BE2C (cell line): ENCODE measurements around the gene MAP2K2.
A peak's percentile ranks its signal among the peaks of the same experiment; 100 is the strongest.
"Not testable (repeated sequence)": the region's sequence is repeated elsewhere in the genome, so short reads cannot be mapped to it uniquely, and the experiment has no call there.

Experiments used
- DNase-seq: peaks from one replicate; pipeline ENCODE4 v3.0.0-alpha.2; 2020
- H3K27me3 ChIP-seq: fragments of 250-450 bp; sonication (Bioruptor Pico); 2 replicates; pipeline ENCODE4 v1.5.1; 2020; ENCODE audit warnings: mild to moderate bottlenecking
- H3K36me3 ChIP-seq: fragments of 250-450 bp; sonication (Bioruptor Pico); 2 replicates; pipeline ENCODE4 v1.5.1; 2020; ENCODE audit warnings: mild to moderate bottlenecking
- H3K4me1 ChIP-seq: fragments of 250-450 bp; sonication (Bioruptor Pico); 2 replicates; pipeline ENCODE4 v1.5.1; 2020
- H3K4me3 ChIP-seq: 2 replicates; pipeline ENCODE4 v1.5.1; 2011; ENCODE audit warnings: low read depth, low read length
- H3K9me3 ChIP-seq: fragments of 250-450 bp; sonication (Bioruptor Pico); 2 replicates; pipeline ENCODE4 v1.5.1; 2020
- TF ChIP-seq, protein P1 (sequence below): IDR thresholded peaks from 2 replicates; pipeline ENCODE4 v1.5.1; 2012; ENCODE audit warnings: mild to moderate bottlenecking, low read depth, low read length

MAP2K2 gene

DNA sequence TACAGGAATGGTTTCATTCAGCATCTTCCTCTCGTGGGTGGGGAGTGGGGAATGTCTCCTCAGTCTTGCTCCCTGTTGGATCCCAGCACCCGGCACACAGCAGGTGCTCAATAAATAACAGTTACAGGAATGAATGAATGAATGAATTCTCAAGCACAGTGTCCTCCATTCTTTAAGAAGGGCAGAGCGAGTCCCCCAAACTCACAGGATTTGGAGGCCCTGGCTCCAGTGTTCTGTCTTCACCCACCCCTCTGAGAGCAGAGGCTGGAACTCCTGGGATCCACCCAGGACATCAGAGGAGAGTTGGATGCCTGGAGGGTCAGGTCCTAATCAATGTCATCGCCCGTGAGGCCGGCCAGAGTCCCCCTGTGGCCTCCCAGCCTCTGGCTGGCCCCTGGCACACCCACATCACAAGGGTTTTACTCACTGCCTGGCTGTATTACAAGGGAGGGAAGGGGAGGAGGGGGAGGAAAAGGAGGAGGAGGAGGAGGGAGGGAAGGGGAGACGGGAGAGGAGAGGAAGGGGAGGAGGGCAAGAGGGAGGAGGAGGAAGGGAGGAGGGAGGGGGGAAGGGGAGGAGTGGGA, 20.8 kb upstream of the MAP2K2 start:
- TF ChIP-seq, protein P1, sequence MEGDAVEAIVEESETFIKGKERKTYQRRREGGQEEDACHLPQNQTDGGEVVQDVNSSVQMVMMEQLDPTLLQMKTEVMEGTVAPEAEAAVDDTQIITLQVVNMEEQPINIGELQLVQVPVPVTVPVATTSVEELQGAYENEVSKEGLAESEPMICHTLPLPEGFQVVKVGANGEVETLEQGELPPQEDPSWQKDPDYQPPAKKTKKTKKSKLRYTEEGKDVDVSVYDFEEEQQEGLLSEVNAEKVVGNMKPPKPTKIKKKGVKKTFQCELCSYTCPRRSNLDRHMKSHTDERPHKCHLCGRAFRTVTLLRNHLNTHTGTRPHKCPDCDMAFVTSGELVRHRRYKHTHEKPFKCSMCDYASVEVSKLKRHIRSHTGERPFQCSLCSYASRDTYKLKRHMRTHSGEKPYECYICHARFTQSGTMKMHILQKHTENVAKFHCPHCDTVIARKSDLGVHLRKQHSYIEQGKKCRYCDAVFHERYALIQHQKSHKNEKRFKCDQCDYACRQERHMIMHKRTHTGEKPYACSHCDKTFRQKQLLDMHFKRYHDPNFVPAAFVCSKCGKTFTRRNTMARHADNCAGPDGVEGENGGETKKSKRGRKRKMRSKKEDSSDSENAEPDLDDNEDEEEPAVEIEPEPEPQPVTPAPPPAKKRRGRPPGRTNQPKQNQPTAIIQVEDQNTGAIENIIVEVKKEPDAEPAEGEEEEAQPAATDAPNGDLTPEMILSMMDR = no peak
- Histone ChIP-seq H3K4me1 (no peaks in the 10 kb centered on the region), H3K4me3 (no peak overlapping the region), H3K36me3 (no peaks in the 10 kb centered on the region), H3K27me3 (peaks cover 8% of the 10 kb centered on the region), H3K9me3 (no peaks in the 10 kb centered on the region; the same call in 1 of the 2 replicates)
- no peak for DNase-seq

DNA sequence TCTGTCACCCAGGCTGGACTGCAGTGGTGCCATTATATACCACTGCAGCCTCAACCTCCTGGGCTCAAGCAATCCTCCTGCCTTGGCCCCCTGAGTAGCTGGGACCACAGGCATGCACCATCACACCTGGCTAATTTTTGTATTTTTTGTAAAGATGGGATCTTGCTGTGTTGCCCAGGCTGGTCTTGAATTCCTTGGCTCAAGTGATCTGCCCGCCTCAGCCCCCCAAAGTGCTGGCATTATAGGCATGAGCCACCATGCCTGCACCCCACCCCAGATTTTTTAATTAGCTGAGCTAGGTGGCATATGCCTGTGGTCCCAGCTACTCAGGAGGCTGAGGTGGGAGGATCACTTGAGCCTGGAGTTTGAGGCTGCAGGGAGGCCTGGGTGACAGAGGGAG, 19.0 kb upstream of the MAP2K2 start:
- H3K4me3 ChIP-seq, H3K4me1 ChIP-seq, H3K9me3 ChIP-seq, H3K36me3 ChIP-seq, DNase-seq, H3K27me3 ChIP-seq: not testable (repeated sequence)

- H3K4me1 ChIP-seq = no peaks in the 10 kb centered on the region
- H3K9me3 ChIP-seq = no peaks in the 10 kb centered on the region
- DNase-seq = peak; percentile 66
- no peaks in the 10 kb centered on the region for H3K36me3 ChIP-seq
- TF ChIP-seq, protein P1 = peak; percentile 79
- H3K4me3 ChIP-seq = no peak overlapping the region
- H3K27me3 ChIP-seq = no peaks in the 10 kb centered on the region
These were observed 16.4 kb upstream of the MAP2K2 start for GRCh38 chr19:4140237-4140711.

- Histone ChIP-seq H3K27me3 (no peaks in the 10 kb centered on the region), H3K36me3 (no peaks in the 10 kb centered on the region), H3K4me3 (no peak overlapping the region), H3K4me1 (no peaks in the 10 kb centered on the region), H3K9me3 (no peaks in the 10 kb centered on the region)
- TF ChIP-seq, protein P1 = peak; percentile 87
- DNase-seq = peak; percentile 81
These were observed 15.8 kb upstream of the MAP2K2 start for GRCh38 chr19:4139614-4140236.

DNA sequence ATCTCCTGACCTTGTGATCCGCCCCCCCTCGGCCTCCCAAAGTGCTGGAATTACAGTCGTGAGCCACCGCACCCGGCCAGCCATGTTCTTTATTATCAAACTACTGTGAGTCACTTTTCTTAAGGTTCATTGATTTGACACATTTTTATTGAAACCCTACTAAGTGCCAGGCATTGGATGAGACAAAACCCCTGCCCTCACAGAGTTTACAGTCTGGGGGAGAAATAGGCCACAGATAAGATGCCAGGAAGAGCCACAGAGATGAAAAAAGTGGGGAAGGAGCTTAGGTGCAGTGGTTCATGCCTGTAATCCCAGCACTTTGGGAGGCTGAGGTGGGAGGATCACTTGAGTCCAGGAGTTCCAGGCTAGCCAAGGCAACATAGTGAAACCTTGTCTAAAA, 14.5 kb upstream of the MAP2K2 start:
- Histone ChIP-seq H3K27me3 (no peaks in the 10 kb centered on the region), H3K9me3 (no peaks in the 10 kb centered on the region), H3K4me3 (no peak overlapping the region), H3K36me3 (no peaks in the 10 kb centered on the region), H3K4me1 (no peaks in the 10 kb centered on the region)
- TF ChIP-seq, protein P1 = no peak
- DNase-seq = no peak

DNA sequence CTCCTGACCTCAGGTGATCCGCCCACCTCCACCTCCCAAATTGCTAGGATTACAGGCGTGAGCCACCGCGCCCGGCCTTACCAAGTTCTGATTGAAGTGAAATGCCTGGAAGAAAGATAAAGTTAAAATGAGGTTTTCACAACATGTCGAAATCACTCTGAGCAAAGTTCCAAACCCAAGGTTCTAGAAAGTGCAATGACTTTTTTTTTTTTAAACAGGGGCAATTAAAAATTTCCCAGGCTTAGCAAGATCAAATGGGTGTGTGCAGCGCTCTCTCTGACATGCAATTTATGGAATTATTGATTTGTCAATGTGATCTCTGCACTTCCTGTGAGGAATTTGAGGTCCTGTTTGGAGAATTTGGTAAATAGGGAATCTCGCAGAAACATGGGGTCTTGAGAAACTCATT, 12.8 kb upstream of the MAP2K2 start:
- Histone ChIP-seq H3K27me3 (no peaks in the 10 kb centered on the region), H3K4me3 (no peak overlapping the region), H3K9me3 (no peaks in the 10 kb centered on the region), H3K36me3 (no peaks in the 10 kb centered on the region), H3K4me1 (no peaks in the 10 kb centered on the region)
- DNase-seq = no peak
- TF ChIP-seq, protein P1 = no peak

GRCh38 chr19:4135386-4135785, 11.5 kb upstream of the MAP2K2 start:
- DNase-seq = not testable (repeated sequence)

More at GRCh38 chr19:4135386-4135785, 11.5 kb upstream of the MAP2K2 start:
- H3K4me3 ChIP-seq, H3K4me1 ChIP-seq, H3K9me3 ChIP-seq, H3K36me3 ChIP-seq, H3K27me3 ChIP-seq: not testable (repeated sequence)
